RWPE2 (cell line): ENCODE measurements around the gene CLOCK.

Source experiments
- ATAC-seq: fragments of 200-7000 bp; cut with Tn5 transposase; 3 replicates; pipeline ENCODE4 v1.9.1; 2021; ENCODE audit warnings: low read depth
- DNase-seq: peaks from one replicate; pipeline ENCODE4 v3.0.0-alpha.2; 2020; ENCODE audit warnings: low spot score
- H3K27ac ChIP-seq: fragments of 450-650 bp; 2 replicates; pipeline ENCODE4 v1.5.1; 2017; ENCODE audit warnings: mild to moderate bottlenecking; ENCODE audit not compliant: poor library complexity, severe bottlenecking
- H3K27me3 ChIP-seq: fragments of 250-450 bp; sonication (Bioruptor Pico); 2 replicates; pipeline ENCODE4 v1.5.1; 2021; ENCODE audit warnings: mild to moderate bottlenecking, moderate library complexity; ENCODE audit not compliant: insufficient read depth, poor library complexity, severe bottlenecking
- H3K36me3 ChIP-seq: fragments of 250-450 bp; sonication (Bioruptor Pico); 2 replicates; pipeline ENCODE4 v1.5.1; 2020; ENCODE audit warnings: low read depth, mild to moderate bottlenecking, moderate library complexity
- H3K4me1 ChIP-seq: fragments of 250-450 bp; sonication (Bioruptor Pico); 2 replicates; pipeline ENCODE4 v1.5.1; 2021; ENCODE audit warnings: mild to moderate bottlenecking, moderate library complexity; ENCODE audit not compliant: insufficient read depth, poor library complexity, severe bottlenecking
- H3K4me3 ChIP-seq: fragments of 250-450 bp; sonication (Bioruptor Pico); 2 replicates; pipeline ENCODE4 v1.5.1; 2021; ENCODE audit warnings: mild to moderate bottlenecking, moderate library complexity; ENCODE audit not compliant: severe bottlenecking
- H3K9me3 ChIP-seq: fragments of 250-450 bp; sonication (Bioruptor Pico); 2 replicates; pipeline ENCODE4 v1.5.1; 2021; ENCODE audit warnings: mild to moderate bottlenecking, moderate library complexity; ENCODE audit not compliant: severe bottlenecking
- TF ChIP-seq, protein P1 (sequence below): fragments of 450-650 bp; IDR thresholded peaks from one replicate; pipeline ENCODE4 v1.5.1; 2017; ENCODE audit warnings: mild to moderate bottlenecking, moderate library complexity; ENCODE audit not compliant: poor library complexity, severe bottlenecking

The CLOCK gene

DNA sequence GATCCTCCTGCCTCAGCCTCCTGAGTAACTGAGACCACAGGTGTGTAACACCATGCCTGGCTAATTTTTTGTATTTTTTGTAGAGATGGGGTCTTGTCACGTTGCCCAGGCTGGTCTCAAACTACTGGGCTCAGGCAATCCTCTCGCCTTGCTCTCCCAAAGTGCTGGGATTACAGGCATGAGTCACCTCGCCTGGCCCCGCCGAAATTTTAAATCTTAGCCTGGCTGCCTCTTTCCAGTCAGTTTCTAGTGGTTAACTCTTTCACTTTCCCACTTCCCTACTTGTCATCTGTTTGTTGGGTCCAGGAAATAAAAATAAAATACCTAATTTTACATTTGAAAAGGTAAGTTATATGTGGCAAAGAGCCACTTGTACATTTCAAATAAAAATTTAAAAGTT lies 88.5 kb downstream of the CLOCK start:
- H3K27me3 ChIP-seq, result no peaks in the 10 kb centered on the region
- H3K4me1 ChIP-seq, result peaks cover 10% of the 10 kb centered on the region
- H3K4me3 ChIP-seq, result no peak overlapping the region
- TF ChIP-seq, protein P1, sequence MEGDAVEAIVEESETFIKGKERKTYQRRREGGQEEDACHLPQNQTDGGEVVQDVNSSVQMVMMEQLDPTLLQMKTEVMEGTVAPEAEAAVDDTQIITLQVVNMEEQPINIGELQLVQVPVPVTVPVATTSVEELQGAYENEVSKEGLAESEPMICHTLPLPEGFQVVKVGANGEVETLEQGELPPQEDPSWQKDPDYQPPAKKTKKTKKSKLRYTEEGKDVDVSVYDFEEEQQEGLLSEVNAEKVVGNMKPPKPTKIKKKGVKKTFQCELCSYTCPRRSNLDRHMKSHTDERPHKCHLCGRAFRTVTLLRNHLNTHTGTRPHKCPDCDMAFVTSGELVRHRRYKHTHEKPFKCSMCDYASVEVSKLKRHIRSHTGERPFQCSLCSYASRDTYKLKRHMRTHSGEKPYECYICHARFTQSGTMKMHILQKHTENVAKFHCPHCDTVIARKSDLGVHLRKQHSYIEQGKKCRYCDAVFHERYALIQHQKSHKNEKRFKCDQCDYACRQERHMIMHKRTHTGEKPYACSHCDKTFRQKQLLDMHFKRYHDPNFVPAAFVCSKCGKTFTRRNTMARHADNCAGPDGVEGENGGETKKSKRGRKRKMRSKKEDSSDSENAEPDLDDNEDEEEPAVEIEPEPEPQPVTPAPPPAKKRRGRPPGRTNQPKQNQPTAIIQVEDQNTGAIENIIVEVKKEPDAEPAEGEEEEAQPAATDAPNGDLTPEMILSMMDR, result no peak
- H3K36me3 ChIP-seq, result peaks cover 46% of the 10 kb centered on the region
- DNase-seq (no peak), ATAC-seq (peak; percentile 64; the same call in 2 of the 3 replicates)
- H3K9me3 ChIP-seq, result no peaks in the 10 kb centered on the region
- peak overlapping the region; percentile 49 for H3K27ac ChIP-seq

DNA sequence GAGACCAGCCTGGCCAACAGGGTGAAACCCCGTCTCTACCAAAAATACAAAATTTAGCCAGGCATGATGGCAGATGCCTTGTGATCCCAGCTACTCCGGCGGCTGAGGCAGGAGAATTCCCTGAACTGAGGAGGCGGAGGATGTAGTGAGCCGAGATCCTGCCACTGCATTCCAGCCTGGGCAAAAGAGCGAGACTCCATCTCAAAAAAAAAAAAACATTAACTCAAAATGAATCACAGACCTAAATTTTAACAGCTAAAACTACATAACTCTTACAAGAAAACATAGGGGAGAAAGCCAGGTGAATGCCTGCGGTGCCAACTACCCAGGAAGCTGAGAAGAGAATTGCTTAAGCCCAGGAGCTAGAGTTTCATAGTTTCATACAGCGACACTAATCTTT lies 96.1 kb downstream of the CLOCK start:
- TF ChIP-seq, protein P1, result no peak
- ATAC-seq (no peak), DNase-seq (no peak)
- H3K27ac ChIP-seq, result no peak overlapping the region
- peaks cover 4% of the 10 kb centered on the region for H3K4me1 ChIP-seq
- H3K36me3 ChIP-seq, result peaks cover 80% of the 10 kb centered on the region
- no peaks in the 10 kb centered on the region for H3K27me3 ChIP-seq
- H3K4me3 ChIP-seq, result no peak overlapping the region
- no peaks in the 10 kb centered on the region for H3K9me3 ChIP-seq

DNA sequence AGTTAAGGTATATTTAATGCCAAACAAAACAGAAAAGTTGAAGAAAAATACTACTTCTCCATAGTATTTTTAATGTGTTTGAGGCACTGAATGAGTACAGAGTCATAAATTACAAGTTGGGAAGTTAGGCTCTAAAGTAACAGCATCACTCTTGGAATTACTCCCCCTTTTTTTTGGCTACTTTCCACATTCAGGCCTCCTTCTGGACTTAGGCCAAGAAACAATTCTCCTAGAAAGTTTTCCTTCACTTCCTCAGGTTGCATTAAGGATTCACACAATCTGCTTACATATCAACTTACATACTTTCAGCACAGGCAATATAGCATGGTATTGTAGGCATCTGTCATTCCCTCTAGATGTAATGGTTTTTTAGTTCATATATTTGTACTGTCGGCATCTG lies 98.9 kb downstream of the CLOCK start:
- Histone ChIP-seq H3K27me3 (no peaks in the 10 kb centered on the region), H3K27ac (no peak overlapping the region), H3K9me3 (no peaks in the 10 kb centered on the region), H3K4me3 (no peak overlapping the region), H3K36me3 (peaks cover 79% of the 10 kb centered on the region), H3K4me1 (peaks cover 4% of the 10 kb centered on the region)
- DNase-seq, result no peak
- ATAC-seq, result no peak
- TF ChIP-seq, protein P1, result no peak

DNA sequence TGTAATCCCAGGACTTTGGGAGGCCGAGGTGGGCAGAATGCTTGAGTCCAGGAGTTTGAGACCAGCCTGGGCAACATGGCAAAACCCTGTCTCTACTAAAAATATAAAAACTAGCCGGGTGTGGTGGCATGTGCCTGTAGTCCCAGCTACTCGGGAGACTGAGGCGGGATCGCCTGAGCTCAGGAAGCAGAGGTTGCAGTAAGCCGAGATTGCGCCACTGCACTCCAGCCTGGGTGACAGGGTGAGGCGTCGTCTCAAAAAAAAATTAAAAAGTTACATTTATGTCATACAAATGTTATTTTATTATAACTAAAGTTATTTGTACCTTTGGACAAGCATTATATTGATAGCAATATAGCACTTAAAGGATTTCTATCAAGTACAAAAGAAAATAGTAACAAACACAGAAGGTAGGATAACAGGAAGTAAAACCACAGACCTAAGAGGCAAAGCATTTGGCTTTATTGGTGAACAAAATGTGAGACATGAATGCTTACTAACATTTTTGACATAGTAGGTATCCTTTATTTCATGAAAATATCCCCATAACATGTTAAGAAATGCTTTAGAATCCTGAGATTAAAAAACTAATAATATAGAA lies 99.5 kb downstream of the CLOCK start:
- no peak overlapping the region for H3K27ac ChIP-seq
- H3K27me3 ChIP-seq, result no peaks in the 10 kb centered on the region
- peaks cover 4% of the 10 kb centered on the region for H3K4me1 ChIP-seq
- no peak for ATAC-seq
- H3K9me3 ChIP-seq, result no peaks in the 10 kb centered on the region
- H3K36me3 ChIP-seq, result peaks cover 79% of the 10 kb centered on the region
- DNase-seq, result no peak
- TF ChIP-seq, protein P1, result no peak
- H3K4me3 ChIP-seq, result no peak overlapping the region

DNA sequence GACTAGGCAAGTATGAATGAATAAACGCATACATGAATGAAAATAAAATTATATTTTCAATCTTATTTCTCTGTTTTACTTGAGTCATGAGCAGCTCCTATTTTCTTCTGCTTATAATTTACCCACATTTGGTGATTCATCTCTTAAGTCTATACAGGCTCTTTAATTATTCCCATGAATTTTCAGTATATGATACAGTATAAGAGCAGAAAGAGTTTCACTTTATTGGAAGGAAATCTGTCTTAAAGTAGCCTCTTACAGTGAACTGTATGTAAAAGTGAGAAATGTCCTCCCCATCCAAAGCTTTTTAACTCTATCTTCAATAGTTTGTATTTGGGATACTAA lies 100.2 kb downstream of the CLOCK start:
- TF ChIP-seq, protein P1, result no peak
- Histone ChIP-seq H3K27me3 (no peaks in the 10 kb centered on the region), H3K4me1 (peaks cover 4% of the 10 kb centered on the region), H3K9me3 (no peaks in the 10 kb centered on the region), H3K36me3 (peaks cover 79% of the 10 kb centered on the region), H3K4me3 (no peak overlapping the region), H3K27ac (peak overlapping the region; percentile 20)
- ATAC-seq (no peak), DNase-seq (no peak)
